Activated T-cell treated with anti-CD3 and anti-CD28 coated beads, Interleukin-2, amount 50 U/mL, for 4 hours (primary cell): ENCODE results near the gene WDR37. TPM values are rescaled to one million over a fixed set of nuclear protein-coding genes. Genes with fewer than 3 reads are reported as not detected.

Source experiments
- ATAC-seq, 2 donors: fragments of 200-7000 bp; cut with Tn5 transposase; one replicate each; pipeline ENCODE4 v1.10.0; 2021
- DNase-seq: peaks from one replicate; pipeline ENCODE4 v3.0.0-alpha.2; 2020
- H3K27me3 Mint-ChIP-seq: one replicate; pipeline ENCODE4 v1.8.0; 2021; ENCODE audit warnings: low read depth, mixed read lengths
- H3K36me3 Mint-ChIP-seq: one replicate; pipeline ENCODE4 v1.8.0; 2022; ENCODE audit warnings: mixed read lengths; ENCODE audit not compliant: insufficient read depth
- H3K4me1 Mint-ChIP-seq: one replicate; pipeline ENCODE4 v1.8.0; 2021; ENCODE audit warnings: low read depth, mixed read lengths
- H3K4me3 Mint-ChIP-seq: one replicate; pipeline ENCODE4 v1.8.0; 2021; ENCODE audit warnings: mild to moderate bottlenecking, moderate library complexity, mixed read lengths
- H3K9me3 Mint-ChIP-seq: one replicate; pipeline ENCODE4 v1.8.0; 2021; ENCODE audit warnings: mixed read lengths
- total RNA-seq, 3 donors: library from RNA; stranded (reverse); gene quantifications; one replicate each; pipeline ENCODE4 v1.2.1, GENCODE V29; 2021

The WDR37 gene
- total RNA-seq, 3 donors from 2014 or later: 10.5 to 13.5 (median 12.2) TPM

GRCh38 chr10:1142596-1142995 lies 86.4 kb downstream of the WDR37 start:
- no peak for DNase-seq

GRCh38 chr10:1147810-1148209 lies 91.6 kb downstream of the WDR37 start:
- ATAC-seq: no peak
- Mint-ChIP-seq H3K4me1 (peaks cover 9% of the 10 kb centered on the region), H3K27me3 (peaks cover 19% of the 10 kb centered on the region), H3K36me3 (no peaks in the 10 kb centered on the region), H3K4me3 (no peak overlapping the region), H3K9me3 (peaks cover 17% of the 10 kb centered on the region)
- no peak for DNase-seq

More at GRCh38 chr10:1142596-1142995, 86.4 kb downstream of the WDR37 start:
- Mint-ChIP-seq H3K4me3 (no peak overlapping the region), H3K36me3 (no peaks in the 10 kb centered on the region), H3K27me3 (peaks cover 15% of the 10 kb centered on the region), H3K9me3 (peaks cover 39% of the 10 kb centered on the region), H3K4me1 (no peaks in the 10 kb centered on the region)
- ATAC-seq: no peak

GRCh38 chr10:1148855-1149605 lies 92.8 kb downstream of the WDR37 start:
- no peak for ATAC-seq

DNA sequence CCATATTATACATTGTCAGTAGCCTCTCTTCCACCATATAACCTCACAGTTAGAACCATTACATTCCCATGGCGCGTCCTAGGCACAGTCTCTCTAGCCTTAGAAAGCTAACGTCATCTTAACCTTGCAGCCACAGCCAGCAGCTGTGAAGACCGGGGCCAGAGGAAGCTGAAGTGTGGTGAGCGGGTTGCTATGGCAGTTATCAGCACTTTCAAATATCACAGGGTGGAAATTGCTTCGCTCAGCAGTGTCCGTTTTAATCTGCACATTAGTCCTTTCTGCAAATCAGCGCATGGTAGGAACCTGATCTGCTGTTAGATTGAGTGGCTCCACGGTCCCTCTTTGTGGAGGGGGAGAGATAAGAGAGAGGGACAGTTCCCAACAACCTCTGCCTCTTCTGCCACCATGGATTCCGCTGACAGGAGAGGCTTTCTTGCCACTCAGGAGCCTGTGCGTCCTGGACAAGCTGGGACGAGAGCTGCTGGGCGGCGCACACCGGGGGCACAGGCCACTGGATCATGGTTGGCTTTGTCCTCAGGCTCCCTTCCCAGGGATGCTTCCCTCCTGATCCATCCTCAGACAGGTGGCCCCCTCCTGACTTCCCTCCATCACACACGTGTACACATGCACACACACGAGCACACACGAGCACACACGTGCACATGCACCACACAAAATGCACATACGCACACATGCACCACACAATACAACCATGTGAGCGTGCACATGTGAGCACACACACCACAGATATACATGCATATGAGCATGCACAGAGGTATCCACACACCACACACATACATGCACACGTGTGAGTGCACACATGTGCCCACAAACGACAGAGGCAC lies 93.8 kb downstream of the WDR37 start:
- DNase-seq (no peak), ATAC-seq (no peak)
- H3K27me3 Mint-ChIP-seq: peaks cover 17% of the 10 kb centered on the region
- no peaks in the 10 kb centered on the region for H3K36me3 Mint-ChIP-seq
- peak overlapping the region; percentile 19 for H3K4me3 Mint-ChIP-seq
- peaks cover 9% of the 10 kb centered on the region for H3K4me1 Mint-ChIP-seq
- peaks cover 17% of the 10 kb centered on the region for H3K9me3 Mint-ChIP-seq

More at GRCh38 chr10:1148855-1149605, 92.8 kb downstream of the WDR37 start:
- peaks cover 9% of the 10 kb centered on the region for H3K4me1 Mint-ChIP-seq
- peaks cover 17% of the 10 kb centered on the region for H3K9me3 Mint-ChIP-seq
- peaks cover 19% of the 10 kb centered on the region for H3K27me3 Mint-ChIP-seq
- H3K36me3 Mint-ChIP-seq: no peaks in the 10 kb centered on the region
- no peak overlapping the region for H3K4me3 Mint-ChIP-seq
- DNase-seq: no peak

- Mint-ChIP-seq H3K4me1 (peaks cover 9% of the 10 kb centered on the region), H3K27me3 (peaks cover 17% of the 10 kb centered on the region), H3K36me3 (no peaks in the 10 kb centered on the region), H3K9me3 (peaks cover 13% of the 10 kb centered on the region), H3K4me3 (no peak overlapping the region)
- DNase-seq: no peak
- no peak for ATAC-seq
Observed at GRCh38 chr10:1150638-1150955, 94.4 kb downstream of the WDR37 start.

DNA sequence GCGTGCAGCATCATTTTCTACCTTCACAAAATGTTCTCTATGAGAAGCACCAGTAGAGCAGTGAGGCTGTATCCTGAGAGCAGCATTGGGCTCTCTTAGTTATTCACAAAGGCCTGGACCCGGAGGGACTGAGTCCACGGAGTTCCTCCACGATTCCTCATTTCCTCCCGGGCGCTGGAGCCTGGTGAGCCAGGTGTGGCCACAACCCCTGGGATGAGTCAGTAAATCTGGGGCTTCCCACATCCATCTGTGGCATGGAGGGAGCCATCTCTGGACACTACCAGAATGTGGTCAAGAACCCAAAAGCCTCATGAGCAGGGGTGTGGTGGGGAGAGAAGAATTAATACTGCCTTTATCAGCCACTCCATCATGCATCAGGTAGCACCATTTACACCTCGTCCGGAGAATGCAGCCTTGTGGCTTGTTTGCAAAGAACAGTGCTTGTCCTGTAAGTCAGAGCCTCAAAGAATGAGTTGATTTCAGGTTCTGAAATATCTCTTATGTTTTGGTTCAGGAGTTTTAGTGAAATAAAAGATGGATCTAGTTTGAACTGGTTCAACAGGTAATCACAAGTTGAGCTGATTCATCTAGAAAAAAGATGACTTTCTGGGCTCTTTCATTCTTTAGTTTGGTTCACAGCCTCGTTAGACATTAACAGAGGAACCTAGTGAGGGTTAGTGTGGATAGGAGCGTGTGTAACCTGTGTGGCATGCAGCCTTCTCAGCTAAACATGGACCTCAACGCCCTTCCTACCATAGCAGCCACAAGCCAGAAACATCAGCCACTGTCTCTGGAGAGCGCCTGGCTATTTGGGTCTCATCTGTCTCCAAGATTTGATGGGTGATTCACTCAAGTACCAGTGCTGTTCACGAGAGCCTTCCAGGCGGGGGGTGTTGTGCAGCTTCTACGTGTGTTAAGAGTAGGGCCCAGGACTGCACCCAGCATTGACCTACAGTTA lies 95.2 kb downstream of the WDR37 start:
- Mint-ChIP-seq H3K9me3 (peaks cover 7% of the 10 kb centered on the region), H3K4me1 (peaks cover 9% of the 10 kb centered on the region), H3K36me3 (no peaks in the 10 kb centered on the region), H3K27me3 (peaks cover 17% of the 10 kb centered on the region), H3K4me3 (no peak overlapping the region)
- ATAC-seq: no peak
- no peak for DNase-seq

GRCh38 chr10:1152386-1153250 lies 96.4 kb downstream of the WDR37 start:
- no peak for DNase-seq
- peaks cover 9% of the 10 kb centered on the region for H3K4me1 Mint-ChIP-seq
- no peaks in the 10 kb centered on the region for H3K9me3 Mint-ChIP-seq
- H3K4me3 Mint-ChIP-seq: no peak overlapping the region
- ATAC-seq: no peak
- H3K27me3 Mint-ChIP-seq: peaks cover 11% of the 10 kb centered on the region
- no peaks in the 10 kb centered on the region for H3K36me3 Mint-ChIP-seq

GRCh38 chr10:1153251-1153763 lies 97.1 kb downstream of the WDR37 start:
- Mint-ChIP-seq H3K36me3 (no peaks in the 10 kb centered on the region), H3K9me3 (no peaks in the 10 kb centered on the region), H3K4me1 (peaks cover 9% of the 10 kb centered on the region), H3K27me3 (peaks cover 9% of the 10 kb centered on the region), H3K4me3 (no peak overlapping the region)
- no peak for DNase-seq
- no peak for ATAC-seq

DNA sequence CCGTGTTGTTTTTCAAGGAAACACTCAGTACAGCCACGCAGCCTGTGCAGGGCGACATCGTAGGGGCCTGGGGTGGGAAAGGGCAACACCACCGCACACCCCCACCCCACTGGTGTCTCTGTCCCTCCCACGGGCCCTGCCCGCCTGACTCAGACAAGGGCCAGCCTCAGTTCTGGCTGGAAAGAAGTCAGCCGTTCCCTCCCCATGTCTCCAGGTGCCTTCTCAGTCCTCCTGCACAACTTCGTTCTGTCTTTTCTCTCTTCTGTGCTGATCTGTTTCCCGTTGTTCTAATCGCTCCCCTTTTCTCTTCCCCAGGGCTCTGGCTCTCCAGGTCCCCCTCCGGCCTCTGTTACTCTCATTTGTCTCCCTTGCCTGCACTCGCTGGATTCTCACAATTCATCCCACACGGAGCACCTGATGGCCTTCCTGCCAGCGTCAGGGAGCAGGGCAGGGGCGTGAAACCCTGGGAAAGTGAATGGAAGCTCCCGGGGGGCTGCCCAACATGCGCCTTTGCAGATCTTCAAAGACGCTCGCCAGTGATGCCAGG lies 97.7 kb downstream of the WDR37 start:
- Mint-ChIP-seq H3K4me3 (no peak overlapping the region), H3K9me3 (no peaks in the 10 kb centered on the region), H3K36me3 (no peaks in the 10 kb centered on the region), H3K4me1 (peaks cover 9% of the 10 kb centered on the region), H3K27me3 (peaks cover 7% of the 10 kb centered on the region)
- DNase-seq (no peak), ATAC-seq (no peak)

DNA sequence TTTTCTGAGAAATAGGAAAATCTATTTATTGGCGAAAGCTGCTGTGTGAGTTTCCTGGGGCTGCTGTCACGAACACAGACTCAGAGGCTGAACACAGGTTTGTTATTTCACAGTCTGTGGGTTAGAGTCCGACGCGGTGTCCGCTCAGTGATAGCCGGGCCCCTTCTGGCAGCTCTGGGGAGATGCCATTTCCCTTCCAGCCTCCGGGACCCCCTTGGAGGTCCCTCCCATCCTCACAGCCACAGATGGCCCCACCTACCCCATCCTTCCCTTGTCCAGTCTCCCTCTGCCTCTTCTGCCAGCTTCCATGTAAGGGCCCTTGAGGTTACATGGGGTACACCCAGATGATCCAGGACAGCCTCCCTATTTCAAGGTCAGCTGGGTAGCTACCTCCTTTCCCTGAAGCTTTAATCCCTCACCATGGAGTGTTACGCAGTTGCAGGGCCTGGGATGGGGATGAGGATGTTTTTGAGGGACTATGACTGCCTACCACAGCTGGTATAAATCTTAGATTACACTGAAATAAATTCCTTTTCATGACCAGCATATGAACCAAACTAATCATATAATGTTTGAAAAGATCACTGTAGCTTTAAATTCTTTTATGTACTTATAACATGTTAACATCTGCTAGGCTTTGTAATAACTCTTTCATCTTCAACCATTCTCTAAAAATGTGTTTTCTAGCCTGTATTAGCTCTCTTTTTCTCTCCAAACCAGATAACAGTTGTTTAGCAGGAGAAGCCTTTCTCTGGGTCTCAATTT lies 98.5 kb downstream of the WDR37 start:
- Mint-ChIP-seq H3K4me3 (no peak overlapping the region), H3K4me1 (peaks cover 5% of the 10 kb centered on the region), H3K36me3 (no peaks in the 10 kb centered on the region), H3K27me3 (peaks cover 4% of the 10 kb centered on the region), H3K9me3 (no peaks in the 10 kb centered on the region)
- no peak for ATAC-seq
- DNase-seq: no peak

DNA sequence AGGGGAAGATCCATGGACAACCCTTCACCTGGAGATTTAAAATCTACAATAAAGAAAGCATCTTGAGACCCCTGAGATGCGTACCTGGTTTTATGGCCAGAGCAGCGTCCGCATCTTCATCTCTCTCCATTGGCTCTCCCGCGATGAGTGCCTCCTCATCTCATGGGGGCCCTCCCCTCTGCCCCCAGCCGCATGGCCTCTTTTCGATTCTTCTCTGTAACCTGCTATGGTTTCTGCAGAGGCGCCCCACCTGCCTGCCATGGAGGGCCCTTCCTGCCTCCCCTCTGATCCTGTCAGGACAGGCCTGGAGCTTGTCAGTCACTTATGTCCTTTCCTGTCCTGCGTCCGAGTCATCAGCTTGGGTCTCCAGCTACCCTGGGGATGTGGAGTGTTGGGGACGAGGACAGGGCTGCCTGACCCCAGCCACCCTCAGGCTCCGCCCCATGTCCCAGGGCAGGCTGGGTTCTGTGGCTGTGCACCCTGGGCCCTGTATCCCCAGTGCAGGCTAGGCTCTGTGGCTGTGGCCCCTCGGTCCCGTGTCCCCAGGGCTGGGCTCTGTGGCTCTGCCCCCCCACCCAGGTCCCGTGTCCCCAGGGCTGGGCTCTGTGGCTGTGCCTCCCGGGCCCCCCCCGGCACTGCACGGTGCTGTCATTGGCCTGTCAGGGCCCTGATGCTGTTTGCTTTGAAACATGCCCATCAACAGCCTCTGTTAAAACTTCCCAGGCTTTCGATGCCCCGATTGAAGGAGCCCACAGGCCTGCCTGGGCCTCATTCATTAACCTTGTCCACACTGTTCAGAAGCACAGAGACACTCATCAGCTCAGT lies 99.8 kb downstream of the WDR37 start:
- no peak for ATAC-seq
- no peak for DNase-seq
- Mint-ChIP-seq H3K4me1 (no peaks in the 10 kb centered on the region), H3K36me3 (no peaks in the 10 kb centered on the region), H3K4me3 (no peak overlapping the region), H3K9me3 (no peaks in the 10 kb centered on the region), H3K27me3 (peaks cover 2% of the 10 kb centered on the region)

DNA sequence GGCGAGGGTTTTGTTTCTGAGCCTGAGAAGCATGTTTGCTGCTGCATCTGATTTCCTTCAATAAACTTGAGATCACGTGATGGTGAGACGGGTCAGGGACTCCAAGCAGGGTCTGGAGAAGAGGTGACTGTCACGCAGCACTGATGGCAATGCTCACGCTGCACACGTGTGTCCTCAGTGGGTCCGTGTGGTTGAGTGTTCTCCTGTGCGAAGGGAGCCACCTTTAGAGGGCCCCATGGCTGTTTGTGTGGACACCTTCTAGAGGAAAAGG lies 100.4 kb downstream of the WDR37 start:
- no peak for ATAC-seq
- no peaks in the 10 kb centered on the region for H3K9me3 Mint-ChIP-seq
- H3K4me3 Mint-ChIP-seq: no peak overlapping the region
- no peak for DNase-seq
- no peaks in the 10 kb centered on the region for H3K36me3 Mint-ChIP-seq
- H3K27me3 Mint-ChIP-seq: peaks cover 2% of the 10 kb centered on the region
- H3K4me1 Mint-ChIP-seq: no peaks in the 10 kb centered on the region
